ENCODE data around the gene MYH14.

DNA sequence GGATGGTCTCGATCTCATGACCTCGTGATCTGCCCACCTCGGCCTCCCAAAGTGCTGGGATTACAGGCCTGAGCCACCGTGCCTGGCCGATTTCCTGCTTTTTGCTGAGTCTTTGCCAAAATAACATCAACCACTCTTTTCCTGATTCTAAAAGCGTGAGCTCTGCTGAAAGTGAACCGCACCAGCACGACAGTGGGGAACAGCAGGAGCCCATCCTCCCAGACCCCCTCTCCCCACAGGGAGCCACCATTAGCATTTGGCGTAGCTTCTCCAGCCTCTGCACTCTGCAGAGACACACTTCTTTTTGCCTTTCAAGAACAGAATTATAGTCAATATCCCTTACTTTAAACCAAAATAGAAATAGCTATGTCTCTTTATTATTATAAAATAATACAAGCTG, 41.3 kb downstream of the MYH14 start:
- no peak for TF ChIP-seq POLR2A (IDR thresholded peaks at IDR 0.05)
- TF ChIP-seq, protein P1, sequence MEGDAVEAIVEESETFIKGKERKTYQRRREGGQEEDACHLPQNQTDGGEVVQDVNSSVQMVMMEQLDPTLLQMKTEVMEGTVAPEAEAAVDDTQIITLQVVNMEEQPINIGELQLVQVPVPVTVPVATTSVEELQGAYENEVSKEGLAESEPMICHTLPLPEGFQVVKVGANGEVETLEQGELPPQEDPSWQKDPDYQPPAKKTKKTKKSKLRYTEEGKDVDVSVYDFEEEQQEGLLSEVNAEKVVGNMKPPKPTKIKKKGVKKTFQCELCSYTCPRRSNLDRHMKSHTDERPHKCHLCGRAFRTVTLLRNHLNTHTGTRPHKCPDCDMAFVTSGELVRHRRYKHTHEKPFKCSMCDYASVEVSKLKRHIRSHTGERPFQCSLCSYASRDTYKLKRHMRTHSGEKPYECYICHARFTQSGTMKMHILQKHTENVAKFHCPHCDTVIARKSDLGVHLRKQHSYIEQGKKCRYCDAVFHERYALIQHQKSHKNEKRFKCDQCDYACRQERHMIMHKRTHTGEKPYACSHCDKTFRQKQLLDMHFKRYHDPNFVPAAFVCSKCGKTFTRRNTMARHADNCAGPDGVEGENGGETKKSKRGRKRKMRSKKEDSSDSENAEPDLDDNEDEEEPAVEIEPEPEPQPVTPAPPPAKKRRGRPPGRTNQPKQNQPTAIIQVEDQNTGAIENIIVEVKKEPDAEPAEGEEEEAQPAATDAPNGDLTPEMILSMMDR (IDR thresholded peaks at IDR 0.05) = no peak
